PC-3 (cell line): ENCODE measurements around the gene FRMPD1. TPM values are rescaled to one million over a fixed set of nuclear protein-coding genes. Genes with fewer than 3 reads are reported as not detected.

ENCODE experiments used
- ATAC-seq: fragments of 200-7000 bp; cut with Tn5 transposase; 2 replicates; pipeline ENCODE4 v1.9.1; 2020; ENCODE audit warnings: mild to moderate bottlenecking, moderate library complexity
- BruUV-seq: library from RNA; stranded (reverse); fragments of 400-500 nt; replicated peaks from 2 replicates; lab custom pipeline; 2021; lab: Mats Ljungman, UMichigan
- CTCF ChIA-PET: fragments of 300-600 bp; sonication (Branson Sonifier 250); formaldehyde crosslinking; loops from one replicate; lab custom pipeline; 2022; ENCODE audit warnings: antibody characterized with exemption; lab: Charles Lee
- POLR2A ChIA-PET: fragments of 300-600 bp; sonication (Branson Sonifier 250); formaldehyde crosslinking; loops from one replicate; lab custom pipeline; 2022; ENCODE audit warnings: antibody characterized with exemption; ENCODE audit not compliant: unreplicated experiment; lab: Charles Lee
- DNase-seq: peaks from one replicate; pipeline ENCODE4 v3.0.0-alpha.2; 2015
- H2AFZ ChIP-seq: fragments of 300-600 bp; sonication (generic); 2 replicates; pipeline ENCODE4 v1.6.0; 2016; ENCODE audit warnings: antibody characterized with exemption, low read length
- H3F3A ChIP-seq: fragments of 300-600 bp; sonication (generic); one replicate; pipeline ENCODE4 v1.6.0; 2017; ENCODE audit warnings: antibody characterized with exemption, low read length, control low read depth, mild to moderate bottlenecking; ENCODE audit not compliant: unreplicated experiment
- H3K27ac ChIP-seq: fragments of 300-600 bp; sonication (generic); 2 replicates; pipeline ENCODE4 v1.5.1; 2016; ENCODE audit warnings: mild to moderate bottlenecking, low read length
- H3K27me3 ChIP-seq: fragments of 300-600 bp; sonication (generic); 2 replicates; pipeline ENCODE4 v1.6.1; 2016; ENCODE audit warnings: low read length, mixed read lengths
- H3K36me3 ChIP-seq: fragments of 300-600 bp; sonication (generic); 2 replicates; pipeline ENCODE4 v1.6.1; 2016; ENCODE audit warnings: low read depth, mixed run types, low read length, mixed read lengths
- H3K4me1 ChIP-seq: fragments of 300-600 bp; sonication (generic); 2 replicates; pipeline ENCODE4 v1.5.1; 2016; ENCODE audit warnings: low read length; ENCODE audit not compliant: insufficient read depth
- H3K4me2 ChIP-seq: fragments of 300-600 bp; sonication (generic); 2 replicates; pipeline ENCODE4 v1.6.0; 2016; ENCODE audit warnings: low read length
- H3K4me3 ChIP-seq: fragments of 300-600 bp; sonication (generic); 2 replicates; pipeline ENCODE4 v1.5.1; 2016; ENCODE audit warnings: mild to moderate bottlenecking, low read length, mixed read lengths
- H3K79me2 ChIP-seq: fragments of 300-600 bp; sonication (generic); 2 replicates; pipeline ENCODE4 v1.6.1; 2017; ENCODE audit warnings: low read length, mixed read lengths
- H3K9ac ChIP-seq: fragments of 300-600 bp; sonication (generic); 2 replicates; pipeline ENCODE4 v1.6.0; 2016; ENCODE audit warnings: mild to moderate bottlenecking, low read length
- H3K9me2 ChIP-seq: fragments of 300-600 bp; sonication (generic); replicated peaks from 2 replicates; pipeline ENCODE4 v1.6.1; 2016; ENCODE audit warnings: mixed run types, low read length, mixed read lengths
- H3K9me3 ChIP-seq: fragments of 300-600 bp; sonication (generic); 2 replicates; pipeline ENCODE4 v1.6.1; 2016; ENCODE audit warnings: low read length, mixed read lengths
- H4K20me1 ChIP-seq: fragments of 300-600 bp; sonication (generic); 2 replicates; pipeline ENCODE4 v1.6.1; 2016; ENCODE audit warnings: low read length, mixed read lengths
- EZH2 ChIP-seq: fragments of 300-600 bp; sonication (generic); IDR thresholded peaks from one replicate; pipeline ENCODE4 v1.6.1; 2017; ENCODE audit warnings: antibody characterized with exemption, mild to moderate bottlenecking, low read length; ENCODE audit not compliant: unreplicated experiment
- EZH2phosphoT487 ChIP-seq: fragments of 300-600 bp; sonication (generic); IDR thresholded peaks from 2 replicates; pipeline ENCODE4 v1.6.1; 2018; ENCODE audit warnings: mild to moderate bottlenecking, antibody characterized with exemption, low read length, borderline replicate concordance
- intact Hi-C: fragments of 100-400 bp; cut with micrococcal nuclease; formaldehyde crosslinking; loops from 2 replicates; pipeline ENCODE4 v1.9.0; 2023
- total RNA-seq: library from RNA; depleted of rRNA; stranded (reverse); fragments of >200 nt; gene quantifications from 2 replicates; pipeline ENCODE4 v1.2.3, GENCODE V29; 2014
- TF ChIP-seq, protein P1 (sequence below): fragments of 300-600 bp; sonication (generic); conservative IDR thresholded peaks from 2 replicates; pipeline ENCODE4 v1.5.1; 2017; ENCODE audit warnings: antibody characterized with exemption, low read depth, mild to moderate bottlenecking, low read length

The FRMPD1 gene
- total RNA-seq, 1 experiment from 2014 or later = not detected

- DNase-seq = no peak
- no peaks in the 10 kb centered on the region for H3F3A ChIP-seq
- no peaks in the 10 kb centered on the region for H3K79me2 ChIP-seq
- H3K4me2 ChIP-seq = no peak overlapping the region
- ATAC-seq = no peak
- no peak overlapping the region for H2AFZ ChIP-seq
- no peaks in the 10 kb centered on the region for H3K9me2 ChIP-seq
- no peak overlapping the region for H3K27ac ChIP-seq
- intact Hi-C loops = no loop called here
- H3K4me3 ChIP-seq = no peak overlapping the region
- no peaks in the 10 kb centered on the region for H4K20me1 ChIP-seq
- BruUV-seq = no TSS peak
- TF ChIP-seq, protein P1, sequence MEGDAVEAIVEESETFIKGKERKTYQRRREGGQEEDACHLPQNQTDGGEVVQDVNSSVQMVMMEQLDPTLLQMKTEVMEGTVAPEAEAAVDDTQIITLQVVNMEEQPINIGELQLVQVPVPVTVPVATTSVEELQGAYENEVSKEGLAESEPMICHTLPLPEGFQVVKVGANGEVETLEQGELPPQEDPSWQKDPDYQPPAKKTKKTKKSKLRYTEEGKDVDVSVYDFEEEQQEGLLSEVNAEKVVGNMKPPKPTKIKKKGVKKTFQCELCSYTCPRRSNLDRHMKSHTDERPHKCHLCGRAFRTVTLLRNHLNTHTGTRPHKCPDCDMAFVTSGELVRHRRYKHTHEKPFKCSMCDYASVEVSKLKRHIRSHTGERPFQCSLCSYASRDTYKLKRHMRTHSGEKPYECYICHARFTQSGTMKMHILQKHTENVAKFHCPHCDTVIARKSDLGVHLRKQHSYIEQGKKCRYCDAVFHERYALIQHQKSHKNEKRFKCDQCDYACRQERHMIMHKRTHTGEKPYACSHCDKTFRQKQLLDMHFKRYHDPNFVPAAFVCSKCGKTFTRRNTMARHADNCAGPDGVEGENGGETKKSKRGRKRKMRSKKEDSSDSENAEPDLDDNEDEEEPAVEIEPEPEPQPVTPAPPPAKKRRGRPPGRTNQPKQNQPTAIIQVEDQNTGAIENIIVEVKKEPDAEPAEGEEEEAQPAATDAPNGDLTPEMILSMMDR = no peak
- TF ChIP-seq EZH2 = no peak
- no peak for TF ChIP-seq EZH2phosphoT487
- no peaks in the 10 kb centered on the region for H3K27me3 ChIP-seq
- no peaks in the 10 kb centered on the region for H3K36me3 ChIP-seq
- H3K9me3 ChIP-seq = no peaks in the 10 kb centered on the region
- CTCF ChIA-PET = no interaction called here
- POLR2A ChIA-PET = interaction anchor here (0.6 to 0.7 kb wide), 2 partner anchors 10 to 735 kb away, joined by 15 to 21 read pairs; no protein-coding TSS in a partner anchor
- no peaks in the 10 kb centered on the region for H3K4me1 ChIP-seq
- no peak overlapping the region for H3K9ac ChIP-seq
These were observed 25.0 kb upstream of the FRMPD1 start for GRCh38 chr9:37625758-37626147.

DNA sequence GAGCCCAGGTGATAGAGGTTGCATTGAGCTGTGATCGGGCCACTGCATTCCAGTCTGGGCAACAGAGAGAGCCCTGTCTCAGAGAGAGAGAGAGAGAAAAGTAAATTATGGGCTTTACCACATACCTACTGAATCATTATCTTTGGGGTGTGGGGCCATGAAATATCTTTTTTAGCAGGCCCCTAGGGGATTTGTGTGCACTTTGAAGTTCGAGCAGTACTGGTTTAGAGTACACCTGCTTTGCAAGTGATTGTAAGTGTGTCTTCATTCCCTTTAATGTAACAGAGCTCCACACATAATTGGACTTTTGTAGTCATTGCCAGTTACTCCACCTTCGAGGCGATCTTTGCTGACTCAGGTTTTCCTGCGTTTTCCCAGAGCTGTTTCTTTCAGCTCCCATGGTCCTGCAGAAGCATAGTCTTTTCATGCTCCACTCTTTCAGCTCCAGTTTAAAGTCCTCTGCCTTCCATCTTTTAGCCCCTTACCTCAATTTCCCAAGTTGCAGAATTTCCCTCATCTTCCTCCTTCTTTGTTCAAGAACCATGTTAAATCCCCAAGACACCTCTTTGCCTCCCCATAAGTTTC is 24.0 kb upstream of the FRMPD1 start:
- intact Hi-C loops = no loop called here
- Histone ChIP-seq H4K20me1 (no peaks in the 10 kb centered on the region), H3K27me3 (no peaks in the 10 kb centered on the region), H3K79me2 (no peaks in the 10 kb centered on the region), H3K9ac (no peak overlapping the region), H3K27ac (no peak overlapping the region), H3K4me3 (no peak overlapping the region), H3F3A (no peaks in the 10 kb centered on the region), H3K36me3 (no peaks in the 10 kb centered on the region), H3K4me1 (no peaks in the 10 kb centered on the region), H3K4me2 (no peak overlapping the region), H2AFZ (no peak overlapping the region), H3K9me2 (no peaks in the 10 kb centered on the region), H3K9me3 (no peaks in the 10 kb centered on the region)
- CTCF ChIA-PET = no interaction called here
- no peak for DNase-seq
- no peak for ATAC-seq
- POLR2A ChIA-PET = interaction anchor here (0.6 kb wide), 1 partner anchor 84 kb away, joined by 22 read pairs; no protein-coding TSS in a partner anchor
- BruUV-seq = no TSS peak
- TF ChIP-seq, protein P1 = no peak
- no peak for TF ChIP-seq EZH2
- TF ChIP-seq EZH2phosphoT487 = no peak

GRCh38 chr9:37632479-37632878 is 18.3 kb upstream of the FRMPD1 start:
- H2AFZ ChIP-seq = no peak overlapping the region
- TF ChIP-seq EZH2phosphoT487 (no peak), EZH2 (no peak)
- TF ChIP-seq, protein P1 = no peak
- H3K9me3 ChIP-seq = no peaks in the 10 kb centered on the region
- H4K20me1 ChIP-seq = no peaks in the 10 kb centered on the region
- no peaks in the 10 kb centered on the region for H3F3A ChIP-seq
- no peak overlapping the region for H3K4me3 ChIP-seq
- H3K4me1 ChIP-seq = no peaks in the 10 kb centered on the region
- intact Hi-C loops = no loop called here
- 0 out of 2 replicates have a peak, but pooled peaks cover 4% of the 10 kb centered on the region for H3K27me3 ChIP-seq
- no peaks in the 10 kb centered on the region for H3K9me2 ChIP-seq
- CTCF ChIA-PET = no interaction called here
- no peaks in the 10 kb centered on the region for H3K36me3 ChIP-seq
- H3K9ac ChIP-seq = no peak overlapping the region
- no peak for DNase-seq
- no TSS peak for BruUV-seq
- POLR2A ChIA-PET = no interaction called here
- H3K4me2 ChIP-seq = no peak overlapping the region
- H3K27ac ChIP-seq = no peak overlapping the region
- no peaks in the 10 kb centered on the region for H3K79me2 ChIP-seq
- no peak for ATAC-seq
